GM13976 (cell line): ENCODE results near the gene GABRR3.

ENCODE experiments used
- DNase-seq: peaks from one replicate; pipeline ENCODE4 v3.0.0; 2012; ENCODE audit warnings: low spot score
- CTCF ChIP-seq: IDR thresholded peaks from 2 replicates; pipeline ENCODE4 v1.5.1; 2012; ENCODE audit warnings: borderline replicate concordance, mild to moderate bottlenecking; ENCODE audit not compliant: insufficient read depth; ENCODE audit errors: extremely low read depth, missing control alignments, control extremely low read depth
- in situ Hi-C: fragments of 300-500 bp; cut with MboI; formaldehyde crosslinking; loops from one replicate; pipeline ENCODE4 v1.12.0; 2022; ENCODE audit warnings: low sequenced_read_pairs, mixed read lengths, inconsistent platforms; ENCODE audit not compliant: unreplicated experiment

Gene GABRR3

GRCh38 chr3:97971679-97972567, 63.2 kb downstream of the GABRR3 start, which contains the start of gene RIOX2:
TSS of gene RIOX2 (minus strand) at chr3:97972431. CDS start at chr3:97967593, 4,838 bp downstream.
- DNase-seq = peak; percentile 84
- in situ Hi-C loops = no loop called here
- TF ChIP-seq CTCF = no peak

- in situ Hi-C loops = no loop called here
- DNase-seq = no peak
- TF ChIP-seq CTCF = no peak
Measured at GRCh38 chr3:97970956-97971620, 64.0 kb downstream of the GABRR3 start.

- in situ Hi-C loops = no loop called here
- DNase-seq = no peak
- no peak for TF ChIP-seq CTCF
Measured at GRCh38 chr3:97970156-97970555, 65.0 kb downstream of the GABRR3 start.

- no peak for DNase-seq
- no peak for TF ChIP-seq CTCF
- in situ Hi-C loops = no loop called here
Measured at GRCh38 chr3:97969541-97969940, 65.6 kb downstream of the GABRR3 start.

GRCh38 chr3:97968376-97968775, 66.7 kb downstream of the GABRR3 start:
- in situ Hi-C loops = no loop called here
- TF ChIP-seq CTCF = no peak
- DNase-seq = no peak

- in situ Hi-C loops = no loop called here
- DNase-seq = no peak
- TF ChIP-seq CTCF = no peak
Measured at GRCh38 chr3:97967966-97968365, 67.1 kb downstream of the GABRR3 start.
